Breast epithelium (tissue), 3 donors: ENCODE data around the gene NFIC.

Source experiments
- CTCF ChIP-seq, 3 donors: fragments of 450-650 bp; IDR thresholded peaks; one replicate each; pipeline ENCODE4 v1.5.1; 2016 to 2017; ENCODE audit warnings: antibody characterized with exemption in 3 of 3, mild to moderate bottlenecking in 3 of 3, moderate library complexity in 3 of 3
- POLR2A ChIP-seq: fragments of 450-650 bp; IDR thresholded peaks from one replicate; pipeline ENCODE4 v1.6.1; 2016; ENCODE audit warnings: antibody characterized with exemption, mild to moderate bottlenecking, moderate library complexity
- POLR2AphosphoS5 ChIP-seq, 3 donors: sonication (generic); formaldehyde crosslinking; IDR thresholded peaks; one replicate each; pipeline ENCODE4 v1.6.1; 2017; ENCODE audit warnings: antibody characterized with exemption in 3 of 3

- TF ChIP-seq CTCF (IDR thresholded peaks at IDR 0.05) (no peak), POLR2A (no peak), POLR2AphosphoS5 (IDR thresholded peaks at IDR 0.05) (no peak)
Measured at GRCh38 chr19:3441089-3441985, 75.0 kb downstream of the NFIC start.
